KG1 (cell line): Measurements from ENCODE around the gene ALKAL2.

Source experiments
- DNase-seq: peaks from one replicate; lab custom pipeline; 2025; lab: John Stamatoyannopoulos, UW

ALKAL2 gene

GRCh38 chr2:244547-244946 lies 43.3 kb downstream of the ALKAL2 start:
- no peak for DNase-seq

GRCh38 chr2:238869-239268 lies 49.0 kb downstream of the ALKAL2 start:
- no peak for DNase-seq

GRCh38 chr2:238431-238830 lies 49.5 kb downstream of the ALKAL2 start:
- DNase-seq: no peak

GRCh38 chr2:237878-238277 lies 50.0 kb downstream of the ALKAL2 start:
- no peak for DNase-seq

GRCh38 chr2:236993-237539 lies 50.8 kb downstream of the ALKAL2 start:
- no peak for DNase-seq

GRCh38 chr2:234421-234820 lies 53.5 kb downstream of the ALKAL2 start:
- DNase-seq: no peak

- DNase-seq: no peak
Measured at GRCh38 chr2:233030-233429, 54.9 kb downstream of the ALKAL2 start.

- DNase-seq: no peak
Measured at GRCh38 chr2:231521-232185, 56.2 kb downstream of the ALKAL2 start.
